Neural progenitor cell (in vitro differentiated cells): ENCODE measurements around the gene SMG6.

Experiments
- CTCF ChIP-seq: fragments of 200-600 bp; sonication (generic); IDR thresholded peaks from 2 replicates; pipeline ENCODE4 v1.5.1; 2017; ENCODE audit warnings: antibody characterized with exemption, mild to moderate bottlenecking
- EZH2 ChIP-seq: fragments of 200-600 bp; sonication (generic); IDR thresholded peaks from 2 replicates; pipeline ENCODE4 v1.6.1; 2017; ENCODE audit warnings: antibody characterized with exemption, mild to moderate bottlenecking, moderate library complexity
- EZH2phosphoT487 ChIP-seq: fragments of 200-600 bp; sonication (generic); IDR thresholded peaks from 2 replicates; pipeline ENCODE4 v1.6.1; 2017; ENCODE audit warnings: antibody characterized with exemption

GRCh38 chr17:2277429-2278170 is 26.0 kb downstream of the SMG6 start:
- TF ChIP-seq CTCF: no peak
- TF ChIP-seq EZH2: no peak
- TF ChIP-seq EZH2phosphoT487: no peak
